SU-DHL-6 (cell line): ENCODE data around the gene SLC6A11.

Source experiments
- EZH2phosphoT487 ChIP-seq: fragments of 200-600 bp; sonication (generic), shearing (Covaris generic); conservative IDR thresholded peaks from 2 replicates; pipeline ENCODE4 v1.6.1; 2018; ENCODE audit warnings: mild to moderate bottlenecking, antibody characterized with exemption, low read length, moderate library complexity, mixed read lengths
- TF ChIP-seq, protein P1 (sequence below): fragments of 200-600 bp; sonication (generic); IDR thresholded peaks from one replicate; pipeline ENCODE4 v1.5.1; 2017; ENCODE audit warnings: antibody characterized with exemption, mild to moderate bottlenecking, low read length, moderate library complexity; ENCODE audit not compliant: insufficient read depth, poor library complexity, severe bottlenecking

- TF ChIP-seq, protein P1, sequence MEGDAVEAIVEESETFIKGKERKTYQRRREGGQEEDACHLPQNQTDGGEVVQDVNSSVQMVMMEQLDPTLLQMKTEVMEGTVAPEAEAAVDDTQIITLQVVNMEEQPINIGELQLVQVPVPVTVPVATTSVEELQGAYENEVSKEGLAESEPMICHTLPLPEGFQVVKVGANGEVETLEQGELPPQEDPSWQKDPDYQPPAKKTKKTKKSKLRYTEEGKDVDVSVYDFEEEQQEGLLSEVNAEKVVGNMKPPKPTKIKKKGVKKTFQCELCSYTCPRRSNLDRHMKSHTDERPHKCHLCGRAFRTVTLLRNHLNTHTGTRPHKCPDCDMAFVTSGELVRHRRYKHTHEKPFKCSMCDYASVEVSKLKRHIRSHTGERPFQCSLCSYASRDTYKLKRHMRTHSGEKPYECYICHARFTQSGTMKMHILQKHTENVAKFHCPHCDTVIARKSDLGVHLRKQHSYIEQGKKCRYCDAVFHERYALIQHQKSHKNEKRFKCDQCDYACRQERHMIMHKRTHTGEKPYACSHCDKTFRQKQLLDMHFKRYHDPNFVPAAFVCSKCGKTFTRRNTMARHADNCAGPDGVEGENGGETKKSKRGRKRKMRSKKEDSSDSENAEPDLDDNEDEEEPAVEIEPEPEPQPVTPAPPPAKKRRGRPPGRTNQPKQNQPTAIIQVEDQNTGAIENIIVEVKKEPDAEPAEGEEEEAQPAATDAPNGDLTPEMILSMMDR = no peak
- no peak for TF ChIP-seq EZH2phosphoT487
These were observed 39.2 kb downstream of the SLC6A11 start for GRCh38 chr3:10855083-10855870.
